ENCODE results near the gene PTPN3. TPM values are rescaled to one million over a fixed set of nuclear protein-coding genes. Genes with fewer than 3 reads are reported as not detected.
A peak's percentile ranks its signal among the peaks of the same experiment; 100 is the strongest.

The PTPN3 gene
- polyA plus RNA-seq, 3 donors = not detected

DNA sequence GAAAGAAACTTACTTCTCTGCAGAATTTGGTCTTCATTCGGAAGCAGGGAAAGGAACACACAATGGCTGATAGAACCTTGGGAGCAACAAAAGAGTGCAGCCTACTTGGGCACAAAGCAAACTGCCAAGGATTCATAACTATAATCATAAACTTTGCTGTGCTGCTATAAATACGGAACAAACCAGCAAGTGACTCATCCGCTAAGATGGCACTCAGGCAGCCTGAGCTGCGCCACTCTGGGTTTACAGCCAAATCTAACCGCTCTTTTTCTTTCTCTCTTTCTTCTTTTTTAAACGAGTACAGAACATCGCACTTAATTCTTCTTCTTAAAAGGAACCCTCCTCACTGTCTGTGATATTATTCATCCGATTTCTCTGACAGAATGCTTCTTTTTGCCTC lies 81.1 kb downstream of the PTPN3 start:
- WGBS (ENCODE audit: insufficient coverage) = 91% methylated on average over 7 of the region's 8 CpGs
- H3K4me1 ChIP-seq (ENCODE audit: control insufficient read depth in 1 of 2, insufficient read depth in 2 of 2, low read length in 2 of 2) = no peaks in the 10 kb centered on the region
- TF ChIP-seq, protein P1, sequence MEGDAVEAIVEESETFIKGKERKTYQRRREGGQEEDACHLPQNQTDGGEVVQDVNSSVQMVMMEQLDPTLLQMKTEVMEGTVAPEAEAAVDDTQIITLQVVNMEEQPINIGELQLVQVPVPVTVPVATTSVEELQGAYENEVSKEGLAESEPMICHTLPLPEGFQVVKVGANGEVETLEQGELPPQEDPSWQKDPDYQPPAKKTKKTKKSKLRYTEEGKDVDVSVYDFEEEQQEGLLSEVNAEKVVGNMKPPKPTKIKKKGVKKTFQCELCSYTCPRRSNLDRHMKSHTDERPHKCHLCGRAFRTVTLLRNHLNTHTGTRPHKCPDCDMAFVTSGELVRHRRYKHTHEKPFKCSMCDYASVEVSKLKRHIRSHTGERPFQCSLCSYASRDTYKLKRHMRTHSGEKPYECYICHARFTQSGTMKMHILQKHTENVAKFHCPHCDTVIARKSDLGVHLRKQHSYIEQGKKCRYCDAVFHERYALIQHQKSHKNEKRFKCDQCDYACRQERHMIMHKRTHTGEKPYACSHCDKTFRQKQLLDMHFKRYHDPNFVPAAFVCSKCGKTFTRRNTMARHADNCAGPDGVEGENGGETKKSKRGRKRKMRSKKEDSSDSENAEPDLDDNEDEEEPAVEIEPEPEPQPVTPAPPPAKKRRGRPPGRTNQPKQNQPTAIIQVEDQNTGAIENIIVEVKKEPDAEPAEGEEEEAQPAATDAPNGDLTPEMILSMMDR (IDR thresholded peaks at IDR 0.05) = no peak
- Mint-ChIP-seq H3K4me3 (peak overlapping the region in 1 of 2 donors; percentile 44), H3K27ac (no peak overlapping the region), H3K36me3 (no peaks in the 10 kb centered on the region), H3K9me3 (no peaks in the 10 kb centered on the region), H3K4me1 (no peaks in the 10 kb centered on the region), H3K27me3 (ENCODE audit: low read depth in 3 of 3) (peaks cover 19 to 43% (median 34%) of the 10 kb centered on the region in 3 donors)
- no peak overlapping the region for H3K4me2 ChIP-seq (replicated peaks; ENCODE audit: extremely low read depth, low read length, poor library complexity, severe bottlenecking)
- no peaks in the 10 kb centered on the region for H4K20me1 ChIP-seq (ENCODE audit: insufficient read depth, low read length)
- H3K9ac ChIP-seq (ENCODE audit: insufficient read depth, low read length, poor library complexity, severe bottlenecking) = no peak overlapping the region
- H3K27ac ChIP-seq (ENCODE audit: low read depth in 1 of 2, low read length in 2 of 2) = no peak overlapping the region
- no peak for DNase-seq
- intact Hi-C loops (cut with micrococcal nuclease) = no loop called here
- H2AFZ ChIP-seq (ENCODE audit: insufficient read depth, low read depth, low read length, poor library complexity, severe bottlenecking) = no peak overlapping the region
- H3K79me2 ChIP-seq (ENCODE audit: insufficient read depth, low read length) = no peaks in the 10 kb centered on the region
- H3K27me3 ChIP-seq (ENCODE audit: control insufficient read depth in 2 of 2, insufficient read depth in 2 of 2, low read length in 2 of 2) = peaks cover 4 to 10% of the 10 kb centered on the region in 2 donors
- no peaks in the 10 kb centered on the region for H3K36me3 ChIP-seq (replicated peaks in 1 of 2; ENCODE audit: control insufficient read depth in 1 of 2, insufficient read depth in 2 of 2, low read length in 2 of 2)
- no peak overlapping the region for H3K4me3 ChIP-seq (replicated peaks in 1 of 3; ENCODE audit: low read depth in 2 of 3, low read length in 3 of 3)
- no peaks in the 10 kb centered on the region for H3K9me3 ChIP-seq (replicated peaks in 1 of 2; ENCODE audit: control insufficient read depth in 1 of 2, insufficient read depth in 1 of 2, low read length in 2 of 2)

DNA sequence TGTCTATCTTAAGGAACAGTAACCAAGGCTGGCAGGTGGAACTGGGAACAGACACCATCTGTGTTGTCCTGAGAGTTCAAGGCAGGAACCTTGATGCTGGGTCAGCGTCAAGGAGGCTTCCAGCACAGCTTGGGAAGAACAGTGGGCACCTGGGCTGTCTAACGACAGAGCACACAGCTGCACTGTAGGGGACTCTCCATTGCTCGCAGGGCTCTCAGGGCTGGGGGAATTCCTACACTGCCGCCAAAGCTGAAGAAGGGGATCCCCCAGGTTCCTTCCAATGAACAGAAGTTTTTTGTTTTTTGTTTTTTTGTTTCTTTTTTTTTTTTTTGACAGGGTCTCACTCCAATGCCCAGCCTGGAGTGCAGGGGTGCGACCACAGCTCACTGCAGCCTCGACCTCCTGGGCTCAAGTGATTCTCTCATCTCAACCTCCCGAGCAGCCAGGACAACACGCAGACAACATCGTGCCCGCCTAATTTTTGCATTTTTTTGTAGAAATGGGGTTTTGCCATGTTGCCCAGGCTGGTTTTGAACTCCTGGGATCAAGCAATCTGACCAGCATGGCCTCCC lies 81.9 kb downstream of the PTPN3 start:
- Mint-ChIP-seq H3K27ac (no peak overlapping the region), H3K9me3 (peaks cover 0 to 1% (median 0%) of the 10 kb centered on the region in 7 donors), H3K36me3 (no peaks in the 10 kb centered on the region), H3K27me3 (ENCODE audit: low read depth in 3 of 3) (peaks cover 19 to 42% (median 36%) of the 10 kb centered on the region in 3 donors), H3K4me1 (no peaks in the 10 kb centered on the region), H3K4me3 (no peak overlapping the region)
- Histone ChIP-seq H3K27me3 (ENCODE audit: control insufficient read depth in 2 of 2, insufficient read depth in 2 of 2, low read length in 2 of 2) (peaks cover 4 to 10% of the 10 kb centered on the region in 2 donors), H2AFZ (ENCODE audit: insufficient read depth, low read depth, low read length, poor library complexity, severe bottlenecking) (no peak overlapping the region), H3K9me3 (replicated peaks in 1 of 2; ENCODE audit: control insufficient read depth in 1 of 2, insufficient read depth in 1 of 2, low read length in 2 of 2) (no peaks in the 10 kb centered on the region), H4K20me1 (ENCODE audit: insufficient read depth, low read length) (no peaks in the 10 kb centered on the region), H3K4me1 (ENCODE audit: control insufficient read depth in 1 of 2, insufficient read depth in 2 of 2, low read length in 2 of 2) (no peaks in the 10 kb centered on the region), H3K36me3 (replicated peaks in 1 of 2; ENCODE audit: control insufficient read depth in 1 of 2, insufficient read depth in 2 of 2, low read length in 2 of 2) (no peaks in the 10 kb centered on the region), H3K79me2 (ENCODE audit: insufficient read depth, low read length) (no peaks in the 10 kb centered on the region), H3K4me2 (replicated peaks; ENCODE audit: extremely low read depth, low read length, poor library complexity, severe bottlenecking) (no peak overlapping the region), H3K9ac (ENCODE audit: insufficient read depth, low read length, poor library complexity, severe bottlenecking) (no peak overlapping the region), H3K27ac (ENCODE audit: low read depth in 1 of 2, low read length in 2 of 2) (no peak overlapping the region), H3K4me3 (replicated peaks in 1 of 3; ENCODE audit: low read depth in 2 of 3, low read length in 3 of 3) (no peak overlapping the region)
- intact Hi-C loops (cut with micrococcal nuclease) = no loop called here
- DNase-seq = no peak
- TF ChIP-seq, protein P1 (IDR thresholded peaks at IDR 0.05) = no peak
- 83% methylated on average over 5 of the region's 10 CpGs for WGBS (ENCODE audit: insufficient coverage)

Measured in CD14-positive monocyte (primary cell).